Placental pericyte (primary cell): ENCODE results near the gene SRD5A1. TPM values are rescaled to one million over a fixed set of nuclear protein-coding genes. Genes with fewer than 3 reads are reported as not detected.

Experiments
- total RNA-seq: library from RNA; depleted of rRNA; stranded (reverse); fragments of >200 nt; gene quantifications from 2 replicates; pipeline ENCODE4 v1.2.3, GENCODE V29; 2012

SRD5A1 gene, protein sequence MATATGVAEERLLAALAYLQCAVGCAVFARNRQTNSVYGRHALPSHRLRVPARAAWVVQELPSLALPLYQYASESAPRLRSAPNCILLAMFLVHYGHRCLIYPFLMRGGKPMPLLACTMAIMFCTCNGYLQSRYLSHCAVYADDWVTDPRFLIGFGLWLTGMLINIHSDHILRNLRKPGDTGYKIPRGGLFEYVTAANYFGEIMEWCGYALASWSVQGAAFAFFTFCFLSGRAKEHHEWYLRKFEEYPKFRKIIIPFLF
- total RNA-seq, result 13.1 and 26.8 TPM in 2 replicates

DNA sequence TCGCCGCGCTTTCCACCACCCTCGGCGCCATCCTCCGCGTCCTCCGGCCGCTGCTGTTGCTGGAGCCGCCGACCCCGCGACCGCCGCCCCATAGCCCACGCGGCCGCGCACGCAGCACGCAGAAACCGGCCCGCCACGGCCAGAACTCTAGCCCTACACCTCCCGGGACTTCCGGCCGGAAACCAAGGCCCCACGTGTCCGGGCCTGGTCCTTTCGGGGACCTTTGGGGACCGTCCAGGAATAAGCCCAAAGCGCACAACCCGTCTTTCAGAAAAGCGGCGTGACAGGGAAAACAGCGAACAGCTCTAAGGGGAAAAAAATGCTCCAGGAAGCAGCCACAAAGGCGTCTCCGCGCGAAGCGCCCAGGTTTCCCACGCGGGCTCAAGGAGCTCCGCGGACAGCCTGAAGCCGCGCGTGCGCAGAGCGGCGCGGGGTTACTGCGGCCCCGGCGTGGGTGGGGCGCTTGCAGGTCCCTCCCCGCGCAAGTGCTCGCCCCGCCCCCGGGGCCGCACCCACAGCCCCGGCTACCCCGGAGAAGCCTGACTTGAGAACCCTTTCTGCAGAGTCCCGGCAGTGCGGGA is at the start of gene SRD5A1, which contains the start of gene NSUN2:
SRD5A1 (plus strand) TSS at position 553 of the 581 bp plus-strand sequence. CDS start 137 bp downstream, outside the sequence.
NSUN2 (minus strand) TSS at position 157 of the 581 bp plus-strand sequence; CDS start at position 92, 65 bp downstream.

DNA sequence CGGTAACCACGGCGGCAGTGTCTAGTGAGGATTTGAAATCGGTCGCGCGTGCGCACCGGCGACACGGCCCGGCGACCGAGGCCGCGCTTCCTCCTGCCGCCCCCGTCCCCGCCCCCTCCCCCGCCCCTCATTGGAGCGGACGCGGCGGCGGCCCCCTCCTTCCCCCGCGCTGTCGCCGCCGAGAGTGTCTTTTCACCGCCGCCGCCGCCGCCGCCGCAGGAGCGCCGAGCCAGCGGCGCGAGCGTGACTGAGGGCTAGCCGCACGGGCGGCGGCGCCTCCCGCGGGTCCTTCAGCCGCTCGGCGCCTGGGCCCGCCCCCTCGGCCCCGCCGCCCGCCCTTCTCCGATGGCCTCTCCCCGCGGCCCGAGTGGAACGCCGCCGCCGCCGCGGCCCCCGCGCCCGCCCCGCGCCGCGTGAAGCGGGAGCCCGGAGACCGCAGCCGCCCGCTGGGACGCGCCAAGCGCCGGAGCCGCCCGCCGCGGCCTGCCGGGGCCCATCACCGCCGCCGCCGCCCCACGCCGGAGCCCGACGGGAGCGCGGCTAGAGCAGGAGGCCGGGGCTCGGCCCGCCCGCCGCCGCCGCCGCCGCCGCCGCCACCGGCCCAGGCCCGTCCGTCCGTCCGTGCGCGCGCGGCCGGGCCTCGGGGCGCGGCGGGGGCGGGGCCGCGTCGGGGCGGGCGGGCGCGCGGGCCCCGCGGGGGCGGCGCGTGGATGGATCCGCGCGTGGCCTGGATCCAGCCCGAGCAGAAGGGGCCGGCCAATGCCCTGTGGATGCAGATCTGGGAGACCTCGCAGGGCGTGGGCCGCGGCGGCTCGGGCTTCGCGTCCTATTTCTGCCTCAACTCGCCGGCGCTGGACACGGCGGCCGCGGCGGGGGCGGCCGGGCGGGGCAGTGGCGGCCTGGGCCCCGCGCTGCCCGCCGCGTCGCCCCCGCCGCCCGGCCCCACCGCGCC is 80.3 kb downstream of the SRD5A1 start, which contains the start of gene TENT4A:
TENT4A (plus strand) TSS at position 159 of the 952 bp plus-strand sequence; CDS start at position 711, 552 bp downstream.

Other genes with a start within 250 kb of the SRD5A1 start
- gene UBE2QL1, start 184.6 kb upstream of the SRD5A1 start, total RNA-seq, result not detected in 2 replicates
- 41.8 and 60.0 TPM in 2 replicates for gene NSUN2, start 396 bp upstream of the SRD5A1 start, total RNA-seq
- 16.2 and 32.5 TPM in 2 replicates for gene TENT4A, start 80.0 kb downstream of the SRD5A1 start, total RNA-seq